Loucy (cell line): Measurements from ENCODE around the gene ADGRB3.

Experiments used
- H2AFZ ChIP-seq: fragments of 200-600 bp; sonication (generic); 2 replicates; pipeline ENCODE4 v1.6.0; 2016; ENCODE audit warnings: antibody characterized with exemption, mild to moderate bottlenecking, low read length, moderate library complexity
- H3F3A ChIP-seq: fragments of 200-600 bp; 2 replicates; pipeline ENCODE4 v1.6.0; 2016; ENCODE audit warnings: antibody characterized with exemption, low read depth, mild to moderate bottlenecking
- H3K27me3 ChIP-seq: fragments of 200-600 bp; sonication (generic); 2 replicates; pipeline ENCODE4 v1.6.1; 2014; ENCODE audit warnings: low read length, mild to moderate bottlenecking; ENCODE audit not compliant: insufficient read depth, poor library complexity, severe bottlenecking
- H3K36me3 ChIP-seq: fragments of 200-600 bp; sonication (generic); 2 replicates; pipeline ENCODE4 v1.6.1; 2016; ENCODE audit warnings: low read length; ENCODE audit not compliant: insufficient read depth
- H3K4me1 ChIP-seq: fragments of 200-600 bp; sonication (generic); 2 replicates; pipeline ENCODE4 v1.5.1; 2014; ENCODE audit warnings: low read length, mild to moderate bottlenecking; ENCODE audit not compliant: insufficient read depth, poor library complexity, severe bottlenecking
- H3K4me2 ChIP-seq: fragments of 200-600 bp; sonication (generic); 2 replicates; pipeline ENCODE4 v1.6.0; 2014; ENCODE audit warnings: antibody characterized with exemption, low read length, low read depth, mild to moderate bottlenecking; ENCODE audit not compliant: poor library complexity, severe bottlenecking
- H3K4me3 ChIP-seq: fragments of 200-600 bp; sonication (generic); 2 replicates; pipeline ENCODE4 v1.5.1; 2014; ENCODE audit warnings: low read length, mild to moderate bottlenecking, mixed read lengths; ENCODE audit not compliant: poor library complexity, severe bottlenecking
- H3K79me2 ChIP-seq: fragments of 200-600 bp; sonication (generic); 2 replicates; pipeline ENCODE4 v1.6.1; 2014; ENCODE audit warnings: low read length; ENCODE audit not compliant: insufficient read depth
- H3K9ac ChIP-seq: fragments of 200-600 bp; sonication (generic); 2 replicates; pipeline ENCODE4 v1.6.0; 2014; ENCODE audit warnings: mild to moderate bottlenecking, low read depth, low read length, moderate library complexity; ENCODE audit not compliant: poor library complexity, severe bottlenecking
- H3K9me2 ChIP-seq: fragments of 200-600 bp; sonication (generic); replicated peaks from 2 replicates; pipeline ENCODE4 v1.6.1; 2016; ENCODE audit warnings: low read depth, low read length, mixed read lengths
- H3K9me3 ChIP-seq: fragments of 200-600 bp; sonication (generic); 2 replicates; pipeline ENCODE4 v1.6.1; 2014; ENCODE audit warnings: mild to moderate bottlenecking, antibody characterized with exemption, low read length, low read depth; ENCODE audit not compliant: insufficient read depth
- H4K20me1 ChIP-seq: fragments of 200-600 bp; sonication (generic); 2 replicates; pipeline ENCODE4 v1.6.0; 2014; ENCODE audit warnings: antibody characterized with exemption, low read length, mild to moderate bottlenecking; ENCODE audit not compliant: insufficient read depth, poor library complexity, severe bottlenecking
- EZH2phosphoT487 ChIP-seq: fragments of 200-600 bp; IDR thresholded peaks from 2 replicates; pipeline ENCODE4 v1.6.1; 2018; ENCODE audit warnings: antibody characterized with exemption, mild to moderate bottlenecking, moderate library complexity, borderline replicate concordance
- TF ChIP-seq, protein P1 (sequence below): fragments of 200-600 bp; sonication (generic); conservative IDR thresholded peaks from 2 replicates; pipeline ENCODE4 v1.5.1; 2014; ENCODE audit warnings: mild to moderate bottlenecking, antibody characterized with exemption, low read length

ADGRB3 gene

DNA sequence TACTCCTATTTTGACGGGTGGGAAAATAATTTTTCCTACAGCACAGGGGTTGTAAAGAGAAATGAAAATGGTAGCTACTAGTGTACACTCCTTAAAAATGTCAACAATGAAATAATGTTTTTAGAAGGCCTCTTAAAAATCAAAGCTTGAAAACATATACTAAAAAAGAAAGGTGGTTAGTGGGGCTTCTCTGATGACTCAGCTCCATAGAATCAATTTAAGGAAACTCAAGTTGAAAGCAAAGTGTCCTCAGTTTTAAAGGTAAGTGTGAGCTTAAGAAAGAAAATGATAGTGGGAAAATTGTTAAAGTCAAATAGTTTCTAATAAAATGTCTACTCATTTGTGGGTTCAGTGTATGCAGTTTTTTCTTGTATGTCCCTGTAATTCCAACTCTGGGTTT lies 58.2 kb downstream of the ADGRB3 start:
- Histone ChIP-seq H3F3A (no peaks in the 10 kb centered on the region), H3K36me3 (no peaks in the 10 kb centered on the region), H3K27me3 (no peaks in the 10 kb centered on the region), H4K20me1 (no peaks in the 10 kb centered on the region), H3K79me2 (no peaks in the 10 kb centered on the region), H3K4me2 (no peak overlapping the region), H3K4me3 (no peak overlapping the region), H3K9me2 (no peaks in the 10 kb centered on the region), H2AFZ (no peak overlapping the region), H3K9ac (no peak overlapping the region), H3K4me1 (no peaks in the 10 kb centered on the region), H3K9me3 (no peaks in the 10 kb centered on the region)
- no peak for TF ChIP-seq EZH2phosphoT487
- TF ChIP-seq, protein P1, sequence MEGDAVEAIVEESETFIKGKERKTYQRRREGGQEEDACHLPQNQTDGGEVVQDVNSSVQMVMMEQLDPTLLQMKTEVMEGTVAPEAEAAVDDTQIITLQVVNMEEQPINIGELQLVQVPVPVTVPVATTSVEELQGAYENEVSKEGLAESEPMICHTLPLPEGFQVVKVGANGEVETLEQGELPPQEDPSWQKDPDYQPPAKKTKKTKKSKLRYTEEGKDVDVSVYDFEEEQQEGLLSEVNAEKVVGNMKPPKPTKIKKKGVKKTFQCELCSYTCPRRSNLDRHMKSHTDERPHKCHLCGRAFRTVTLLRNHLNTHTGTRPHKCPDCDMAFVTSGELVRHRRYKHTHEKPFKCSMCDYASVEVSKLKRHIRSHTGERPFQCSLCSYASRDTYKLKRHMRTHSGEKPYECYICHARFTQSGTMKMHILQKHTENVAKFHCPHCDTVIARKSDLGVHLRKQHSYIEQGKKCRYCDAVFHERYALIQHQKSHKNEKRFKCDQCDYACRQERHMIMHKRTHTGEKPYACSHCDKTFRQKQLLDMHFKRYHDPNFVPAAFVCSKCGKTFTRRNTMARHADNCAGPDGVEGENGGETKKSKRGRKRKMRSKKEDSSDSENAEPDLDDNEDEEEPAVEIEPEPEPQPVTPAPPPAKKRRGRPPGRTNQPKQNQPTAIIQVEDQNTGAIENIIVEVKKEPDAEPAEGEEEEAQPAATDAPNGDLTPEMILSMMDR = no peak

DNA sequence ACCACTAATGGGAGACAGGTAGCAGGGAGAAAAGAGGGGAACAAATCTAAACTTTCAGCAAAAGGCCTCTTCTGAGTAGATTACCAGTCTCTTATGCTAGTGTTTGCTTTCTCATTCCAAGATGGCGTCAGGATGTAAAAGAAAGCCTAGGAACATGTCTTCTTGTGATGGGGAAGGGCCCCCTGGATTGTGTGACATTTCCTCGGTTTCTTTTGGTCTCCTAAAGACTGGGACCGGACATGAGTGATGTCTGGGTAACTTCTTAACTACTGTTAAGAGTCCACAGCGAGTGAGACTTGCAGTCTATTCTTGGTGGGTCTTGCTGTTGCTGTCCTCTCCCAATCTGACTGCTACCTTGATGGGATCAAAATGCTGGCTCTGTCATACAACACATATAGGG lies 60.3 kb downstream of the ADGRB3 start:
- no peaks in the 10 kb centered on the region for H3K36me3 ChIP-seq
- H3K79me2 ChIP-seq = no peaks in the 10 kb centered on the region
- H3K4me1 ChIP-seq = no peaks in the 10 kb centered on the region
- no peak overlapping the region for H2AFZ ChIP-seq
- no peak overlapping the region for H3K4me2 ChIP-seq
- H3K27me3 ChIP-seq = no peaks in the 10 kb centered on the region
- H3K9ac ChIP-seq = no peak overlapping the region
- H3K4me3 ChIP-seq = no peak overlapping the region
- H3F3A ChIP-seq = no peaks in the 10 kb centered on the region
- TF ChIP-seq EZH2phosphoT487 = no peak
- TF ChIP-seq, protein P1 = no peak
- no peaks in the 10 kb centered on the region for H4K20me1 ChIP-seq
- no peaks in the 10 kb centered on the region for H3K9me3 ChIP-seq
- H3K9me2 ChIP-seq = no peaks in the 10 kb centered on the region

DNA sequence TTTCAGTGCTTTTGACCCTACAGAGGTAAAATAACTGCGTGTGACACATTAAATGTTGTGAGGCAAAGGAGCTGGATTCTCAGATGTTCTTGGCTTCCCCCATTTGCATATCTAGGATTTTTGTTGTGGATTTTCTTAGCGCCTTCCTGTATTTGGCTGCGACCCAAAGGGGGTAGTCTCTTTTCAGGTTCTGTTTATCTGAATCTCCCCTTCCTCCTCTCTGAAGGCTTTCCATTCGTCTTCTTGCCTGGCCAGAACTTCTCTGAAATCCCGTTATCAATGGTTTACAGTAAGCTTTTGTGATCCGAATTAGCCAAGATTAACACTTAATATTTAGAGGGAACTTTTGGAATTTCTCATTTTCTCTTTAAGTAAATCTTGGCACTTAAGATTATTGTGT lies 60.8 kb downstream of the ADGRB3 start:
- Histone ChIP-seq H3K4me1 (no peaks in the 10 kb centered on the region), H3K79me2 (no peaks in the 10 kb centered on the region), H3K9me2 (no peaks in the 10 kb centered on the region), H3K9me3 (no peaks in the 10 kb centered on the region), H3K4me3 (no peak overlapping the region), H3K36me3 (no peaks in the 10 kb centered on the region), H3F3A (no peaks in the 10 kb centered on the region), H3K27me3 (no peaks in the 10 kb centered on the region), H4K20me1 (no peaks in the 10 kb centered on the region), H3K9ac (no peak overlapping the region), H2AFZ (no peak overlapping the region), H3K4me2 (no peak overlapping the region)
- TF ChIP-seq EZH2phosphoT487 = no peak
- TF ChIP-seq, protein P1 = no peak
